Hematopoietic multipotent progenitor cell treated with erythropoietin and hydrocortisone succinate and interleukin-3 and kit ligand, for 6 days (in vitro differentiated cells): ENCODE data around the gene CCBE1.
"Not testable (repeated sequence)": the region's sequence is repeated elsewhere in the genome, so short reads cannot be mapped to it uniquely, and the experiment has no call there.

ENCODE experiments used
- DNase-seq: peaks from one replicate; pipeline ENCODE4 v3.0.0-alpha.2; 2015

Gene CCBE1

GRCh38 chr18:59714096-59714495 lies 16.9 kb upstream of the CCBE1 start:
- not testable (repeated sequence) for DNase-seq

DNA sequence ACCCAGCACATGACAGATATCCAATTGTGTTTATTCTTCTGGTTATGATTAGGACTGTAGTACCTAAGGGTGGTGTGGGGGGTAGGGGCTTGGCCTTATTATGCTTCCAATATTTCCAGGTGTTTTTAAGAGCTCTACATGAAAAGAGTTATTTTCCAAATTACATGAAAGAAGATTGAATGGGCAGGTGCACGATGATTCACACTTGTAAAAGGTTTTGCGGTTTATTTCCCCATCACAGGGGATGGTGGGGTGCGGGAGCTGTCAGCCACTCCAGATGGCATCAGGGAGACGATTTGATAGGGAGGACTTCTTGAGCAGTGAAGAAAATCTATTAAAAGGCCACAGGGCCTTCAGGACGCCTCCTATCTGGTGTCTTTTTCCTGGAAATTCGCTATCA lies 15.1 kb upstream of the CCBE1 start:
- no peak for DNase-seq

GRCh38 chr18:59708988-59709387 lies 11.8 kb upstream of the CCBE1 start:
- DNase-seq, result no peak

GRCh38 chr18:59707306-59707705 lies 10.1 kb upstream of the CCBE1 start:
- no peak for DNase-seq

- DNase-seq, result no peak
Observed at GRCh38 chr18:59706499-59706898, 9.3 kb upstream of the CCBE1 start.

GRCh38 chr18:59705145-59705544 lies 7.9 kb upstream of the CCBE1 start:
- no peak for DNase-seq

- no peak for DNase-seq
Observed at GRCh38 chr18:59704146-59704545, 6.9 kb upstream of the CCBE1 start.

DNA sequence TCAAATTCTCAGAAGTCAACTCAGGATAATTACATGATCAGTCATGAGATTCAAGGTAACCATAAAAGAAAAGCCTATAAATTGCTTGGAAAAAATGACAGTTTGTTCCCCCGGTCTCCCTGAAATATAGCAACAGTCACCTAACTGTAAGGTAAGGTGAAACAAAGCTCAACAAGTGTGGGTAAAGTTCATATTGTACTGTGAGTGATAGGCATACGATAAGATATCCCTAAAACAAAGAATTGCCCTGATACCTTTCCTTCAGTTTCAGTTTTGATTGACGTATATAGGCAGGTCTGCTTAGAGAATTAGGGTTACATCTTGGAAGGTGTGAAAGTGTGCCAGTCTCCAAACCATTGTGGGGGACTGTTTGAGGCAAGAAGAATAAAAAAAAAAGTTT lies 4.0 kb upstream of the CCBE1 start:
- no peak for DNase-seq

DNA sequence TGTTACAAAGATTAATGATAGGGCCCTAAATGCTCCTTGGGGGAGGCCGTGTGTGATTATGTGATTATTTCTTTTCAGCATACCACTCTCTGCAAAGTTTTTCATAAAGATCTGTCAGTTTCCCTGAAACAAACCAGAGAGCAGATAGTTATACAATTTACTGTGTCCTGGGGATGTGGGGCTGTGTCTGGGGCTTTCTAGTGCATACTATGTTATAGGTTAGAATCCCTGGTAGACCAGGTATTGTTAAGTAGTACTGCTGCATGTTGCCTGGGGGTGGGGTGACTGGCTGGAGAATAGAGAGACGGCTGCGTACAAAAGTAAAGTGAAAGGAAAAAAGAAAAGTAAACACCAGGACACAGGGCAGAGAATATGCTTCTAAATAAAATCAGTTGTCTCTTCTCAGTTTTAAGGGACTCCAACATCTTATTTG lies 3.3 kb upstream of the CCBE1 start:
- no peak for DNase-seq

DNA sequence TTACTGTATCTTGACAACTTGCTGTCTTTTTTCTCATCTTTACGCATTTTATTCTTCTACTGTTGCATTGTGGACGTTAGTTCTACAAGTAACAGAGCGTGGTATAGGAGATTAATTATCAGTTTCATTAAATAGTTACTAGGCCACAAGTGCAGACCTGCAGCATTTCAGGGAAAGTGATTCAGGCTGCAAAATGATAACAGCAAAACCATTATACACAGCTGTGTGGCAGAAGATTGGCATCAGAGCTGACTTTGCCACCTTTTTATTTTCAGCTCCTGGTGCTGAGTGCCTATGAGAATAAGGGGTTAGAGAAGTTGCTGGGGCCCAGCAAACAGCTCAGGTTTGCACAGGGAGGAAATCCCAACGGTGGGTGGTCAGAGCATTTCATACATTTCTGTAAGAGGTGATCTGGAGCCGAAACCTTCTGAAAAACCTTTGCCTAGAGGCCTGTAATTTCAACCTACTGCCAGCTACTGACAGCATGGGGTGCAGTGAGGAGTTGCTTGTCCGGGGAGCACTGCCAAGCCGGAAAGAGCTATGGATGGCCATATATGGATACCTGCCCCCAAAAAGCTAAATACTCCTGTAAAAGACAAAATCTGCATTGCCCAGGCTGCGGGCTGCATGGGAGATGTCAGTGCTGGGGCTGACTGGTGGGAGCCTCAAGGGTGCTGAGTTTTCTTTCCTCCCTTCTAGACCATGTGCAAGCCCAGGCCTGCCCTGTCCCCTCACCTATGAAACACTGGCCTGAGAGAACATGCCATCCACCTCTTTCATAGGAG lies 2.7 kb upstream of the CCBE1 start:
- no peak for DNase-seq

DNA sequence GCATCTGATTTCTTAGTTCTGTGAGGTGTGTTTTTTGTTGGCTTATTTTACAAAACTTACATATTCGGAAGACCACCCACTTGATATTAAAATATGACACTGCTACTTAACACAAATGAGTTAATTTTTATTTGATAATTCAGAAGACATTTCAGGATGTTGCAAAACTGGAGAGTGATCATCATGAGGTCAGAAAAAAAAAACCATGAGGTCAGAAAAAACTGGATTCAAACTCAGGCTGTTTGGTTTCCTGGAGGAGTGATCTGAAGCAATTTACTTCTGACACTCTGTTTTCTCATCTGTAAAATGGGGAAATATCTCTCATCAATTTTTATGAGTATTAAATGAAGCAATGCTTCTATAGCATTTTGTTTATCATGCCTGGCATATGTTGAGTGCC lies 1.8 kb upstream of the CCBE1 start:
- DNase-seq, result no peak

GRCh38 chr18:59696311-59697235 lies 650 bp downstream of the CCBE1 start:
- no peak for DNase-seq

DNA sequence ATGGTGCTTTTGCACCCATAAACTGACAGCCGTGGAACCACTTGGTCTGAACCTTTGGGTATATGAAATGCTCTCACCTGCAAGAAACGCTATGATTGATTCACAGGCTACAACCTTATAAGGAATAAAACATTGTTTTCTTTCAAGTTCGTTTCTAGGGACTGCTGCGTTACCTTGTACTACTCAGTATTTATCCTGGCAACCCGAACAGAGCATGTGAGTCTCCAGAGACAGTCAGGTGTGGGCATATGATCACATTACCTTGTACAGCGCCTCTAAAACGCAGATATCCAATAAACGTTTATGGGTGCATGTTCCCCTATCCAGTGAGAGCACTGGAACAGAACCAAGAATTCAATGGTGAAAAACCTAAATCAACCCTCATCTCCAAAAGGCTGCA lies 1.7 kb downstream of the CCBE1 start:
- no peak for DNase-seq

- DNase-seq, result no peak
Observed at GRCh38 chr18:59694824-59695223, 2.4 kb downstream of the CCBE1 start.

DNA sequence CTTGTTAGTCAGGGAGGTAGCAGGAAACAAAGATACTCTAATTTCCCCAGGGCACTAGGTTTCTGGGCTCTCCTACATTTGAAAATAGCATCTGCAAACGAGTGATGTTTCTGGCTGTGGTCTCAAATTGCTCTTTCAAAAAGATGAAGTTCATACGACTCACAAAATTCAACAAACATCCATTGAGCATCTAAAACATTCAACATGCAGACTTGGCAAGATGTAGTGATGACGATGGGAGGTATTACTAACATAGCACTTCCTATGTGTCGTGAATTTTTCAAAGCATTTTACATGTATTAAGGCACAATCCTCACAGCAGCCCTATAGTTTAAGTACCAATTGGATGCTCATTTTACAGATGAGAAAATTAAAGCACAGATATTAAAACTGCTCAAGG lies 5.2 kb downstream of the CCBE1 start:
- no peak for DNase-seq

GRCh38 chr18:59690996-59691395 lies 6.2 kb downstream of the CCBE1 start:
- DNase-seq, result no peak

DNA sequence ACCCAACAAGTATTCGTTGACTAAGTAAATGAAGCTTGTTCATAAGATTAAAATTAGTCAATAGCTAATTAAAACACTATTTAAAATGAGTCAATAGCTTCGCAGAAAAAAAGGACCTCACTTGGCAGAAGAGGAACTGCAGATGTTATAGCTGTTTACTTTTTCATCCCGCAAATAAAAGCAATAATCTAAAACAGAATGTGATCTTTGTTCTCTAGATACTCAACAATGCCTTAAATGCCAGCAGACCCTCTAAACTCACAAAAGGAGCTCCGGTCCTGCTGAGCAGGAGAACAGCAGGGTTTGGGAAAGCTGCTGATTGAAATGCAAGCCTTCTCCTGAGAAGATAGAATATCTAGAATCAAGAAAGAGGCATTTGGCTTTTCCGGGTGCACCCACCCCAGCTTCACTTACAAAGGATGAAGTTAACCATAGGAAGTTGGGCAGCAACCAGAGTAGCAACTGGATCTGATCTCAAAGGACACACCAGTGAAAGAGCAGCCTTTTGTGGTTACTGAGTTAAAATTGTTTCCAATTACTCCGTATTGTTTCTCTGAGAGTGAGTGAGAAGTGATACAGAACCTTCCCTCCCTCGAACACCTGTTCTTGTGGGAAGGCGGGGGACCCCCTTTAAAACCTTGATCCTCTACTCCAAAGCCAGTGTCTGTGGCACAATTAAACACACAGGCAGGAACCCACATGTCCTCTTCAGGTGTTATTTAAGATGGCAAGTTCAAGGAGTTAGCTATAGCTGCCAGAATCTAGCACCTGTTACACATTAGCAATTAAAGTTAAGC lies 6.8 kb downstream of the CCBE1 start:
- DNase-seq, result no peak

DNA sequence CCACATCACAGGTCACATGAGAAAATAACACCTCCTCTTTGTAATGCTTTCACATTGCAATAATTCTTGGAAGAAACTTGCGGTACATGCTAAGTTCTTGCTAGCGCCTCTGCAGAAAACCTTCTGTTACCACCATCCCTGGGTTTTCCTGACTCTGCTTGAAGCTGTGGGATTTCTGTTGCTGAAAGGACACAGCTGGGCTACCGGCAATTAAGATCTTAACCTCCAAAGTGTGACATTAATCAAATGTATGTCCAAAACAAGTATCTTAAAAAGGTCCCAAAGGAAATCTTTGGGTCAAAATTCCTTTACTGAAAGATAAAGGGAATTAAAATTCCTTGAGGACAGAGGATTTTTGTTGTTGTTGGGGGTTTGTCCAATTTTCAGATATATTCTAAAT lies 7.5 kb downstream of the CCBE1 start:
- no peak for DNase-seq

DNA sequence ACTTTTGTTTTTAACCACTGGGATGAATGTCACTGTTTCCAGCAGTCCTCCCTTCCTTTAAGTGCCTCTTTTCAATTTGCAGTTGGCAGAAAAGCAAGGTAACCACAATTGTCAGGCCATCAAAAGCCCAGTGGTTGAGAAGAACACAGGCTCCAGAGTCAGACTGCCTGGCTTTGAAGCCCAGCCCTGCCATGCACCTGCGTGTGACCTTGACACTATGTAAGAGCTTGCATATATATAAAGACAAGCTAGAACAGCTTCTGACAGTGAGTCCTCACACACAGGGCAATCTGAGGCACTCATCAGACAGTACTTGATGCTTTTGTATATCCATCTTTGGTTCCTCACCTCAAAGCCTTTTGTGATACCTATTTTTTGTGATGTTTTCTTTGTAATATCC lies 11.0 kb downstream of the CCBE1 start:
- no peak for DNase-seq

DNA sequence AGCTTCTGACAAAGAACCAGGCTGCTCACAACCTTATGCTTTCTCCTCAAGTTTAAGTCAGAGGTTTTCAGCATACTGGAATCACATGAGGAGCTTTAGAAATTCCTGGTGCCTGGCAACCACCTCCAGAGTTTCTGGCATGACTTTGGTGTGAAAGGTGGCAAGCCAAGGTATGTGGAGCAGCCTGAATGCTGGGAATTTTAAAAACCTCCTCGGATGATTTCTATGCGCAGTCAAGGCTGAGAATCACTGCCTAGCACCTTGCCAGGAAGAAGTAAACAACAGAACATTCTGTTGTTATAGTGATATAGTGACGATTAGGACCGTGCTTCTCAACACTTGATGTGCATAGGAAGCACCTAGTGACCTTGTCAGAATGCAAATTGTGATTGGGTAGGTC lies 11.7 kb downstream of the CCBE1 start:
- no peak for DNase-seq

- no peak for DNase-seq
Observed at GRCh38 chr18:59684777-59685176, 12.4 kb downstream of the CCBE1 start.

GRCh38 chr18:59681521-59682004 lies 15.7 kb downstream of the CCBE1 start:
- no peak for DNase-seq

DNA sequence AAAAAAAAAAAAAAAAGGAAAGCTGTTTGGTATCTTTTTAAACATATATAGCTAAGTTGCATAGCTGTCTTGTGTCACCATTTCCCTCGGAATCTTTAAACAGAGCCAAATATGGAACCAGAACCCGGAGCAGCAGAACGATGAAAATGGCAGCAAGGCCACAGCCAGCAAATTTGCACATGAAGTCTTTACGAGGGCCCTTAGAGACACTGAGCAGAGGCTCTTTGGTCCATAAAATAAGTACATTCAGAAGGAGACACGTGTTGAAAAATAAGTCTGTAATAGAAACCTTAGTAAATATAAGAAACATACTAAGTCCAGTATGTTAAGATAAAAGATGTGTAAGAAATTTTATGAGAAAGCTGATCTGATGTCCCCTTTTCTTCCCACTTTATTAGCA lies 16.2 kb downstream of the CCBE1 start:
- no peak for DNase-seq
